Smooth muscle cell (in vitro differentiated cells): ENCODE results near the gene MGAT5B. TPM values are rescaled to one million over a fixed set of nuclear protein-coding genes. Genes with fewer than 3 reads are reported as not detected.

ENCODE experiments used
- DNase-seq: peaks from one replicate; lab custom pipeline; 2025; ENCODE audit not compliant: unreplicated experiment; lab: John Stamatoyannopoulos, UW
- H2AFZ ChIP-seq: fragments of 200-600 bp; sonication (generic); 2 replicates; pipeline ENCODE4 v1.6.0; 2016; ENCODE audit warnings: antibody characterized with exemption, low read depth, mild to moderate bottlenecking
- H3F3A ChIP-seq: fragments of 200-600 bp; sonication (generic); 2 replicates; pipeline ENCODE4 v1.6.0; 2017; ENCODE audit warnings: antibody characterized with exemption, low read depth
- H3K27ac ChIP-seq: fragments of 200-600 bp; sonication (generic); 2 replicates; pipeline ENCODE4 v1.5.1; 2016; ENCODE audit warnings: low read depth, mild to moderate bottlenecking
- H3K27me3 ChIP-seq: fragments of 200-600 bp; sonication (generic); 2 replicates; pipeline ENCODE4 v1.6.1; 2016; ENCODE audit warnings: low read depth, mild to moderate bottlenecking
- H3K36me3 ChIP-seq: fragments of 200-600 bp; sonication (generic); 2 replicates; pipeline ENCODE4 v1.5.1; 2016; ENCODE audit warnings: low read depth
- H3K4me1 ChIP-seq: fragments of 200-600 bp; sonication (generic); 2 replicates; pipeline ENCODE4 v1.5.1; 2016; ENCODE audit warnings: low read depth
- H3K4me2 ChIP-seq: fragments of 200-600 bp; sonication (generic); 2 replicates; pipeline ENCODE4 v1.6.0; 2016; ENCODE audit warnings: mild to moderate bottlenecking
- H3K4me3 ChIP-seq: fragments of 200-600 bp; sonication (generic); 2 replicates; pipeline ENCODE4 v1.5.1; 2016; ENCODE audit warnings: mild to moderate bottlenecking
- H3K79me2 ChIP-seq: fragments of 200-600 bp; sonication (generic); 2 replicates; pipeline ENCODE4 v1.6.0; 2016; ENCODE audit warnings: low read depth, mild to moderate bottlenecking
- H3K9ac ChIP-seq: fragments of 200-600 bp; sonication (generic); 2 replicates; pipeline ENCODE4 v1.6.0; 2016; ENCODE audit warnings: low read depth
- H3K9me3 ChIP-seq: fragments of 200-600 bp; sonication (generic); replicated peaks from 2 replicates; pipeline ENCODE4 v1.5.1; 2016; ENCODE audit warnings: low read depth
- H4K20me1 ChIP-seq: fragments of 200-600 bp; sonication (generic); 2 replicates; pipeline ENCODE4 v1.6.0; 2016; ENCODE audit warnings: low read depth
- CTCF ChIP-seq: fragments of 200-600 bp; sonication (generic); IDR thresholded peaks from 2 replicates; pipeline ENCODE4 v1.5.1; 2017; ENCODE audit warnings: borderline replicate concordance, mild to moderate bottlenecking, antibody characterized with exemption; ENCODE audit not compliant: insufficient read depth, poor library complexity, severe bottlenecking
- WGBS: methylation state at CpG from one replicate; pipeline ENCODE4 v1.1.7; 2016; ENCODE audit warnings: low lambda C conversion rate; 5-methylcytosine and 5-hydroxymethylcytosine counted together
- polyA plus RNA-seq: library from polyadenylated mRNA; unstranded; fragments of >200 nt; fragmentation: Nextera tagmentation; extraction: Ambion mirVana; gene quantifications from 2 replicates; pipeline ENCODE4 v1.2.1, GENCODE V29; 2016
- total RNA-seq: library from RNA; depleted of rRNA; stranded (reverse); fragments of >200 nt; gene quantifications from 2 replicates; pipeline ENCODE4 v1.2.3, GENCODE V29; 2014

Gene MGAT5B
- total and polyA plus RNA-seq, 2 experiments from 2014 or later: 0.78 to 7.6 TPM

- no peaks in the 10 kb centered on the region for H3K4me1 ChIP-seq
- H3K79me2 ChIP-seq: no peaks in the 10 kb centered on the region
- no peak overlapping the region for H2AFZ ChIP-seq
- no peaks in the 10 kb centered on the region for H3K9me3 ChIP-seq
- no peak overlapping the region for H3K27ac ChIP-seq
- no peak overlapping the region for H3K9ac ChIP-seq
- no peaks in the 10 kb centered on the region for H4K20me1 ChIP-seq
- no peaks in the 10 kb centered on the region for H3K36me3 ChIP-seq
- peak overlapping the region; percentile 13 for H3K4me2 ChIP-seq
- H3K4me3 ChIP-seq: no peak overlapping the region
- no peak for DNase-seq
- no peaks in the 10 kb centered on the region for H3K27me3 ChIP-seq
- WGBS: 67% methylated on average over 12 of the region's 12 CpGs
- TF ChIP-seq CTCF: no peak
- H3F3A ChIP-seq: no peaks in the 10 kb centered on the region
Observed at GRCh38 chr17:76934561-76935320, 66.5 kb downstream of the MGAT5B start.

GRCh38 chr17:76935331-76935730 is 67.1 kb downstream of the MGAT5B start:
- no peak for TF ChIP-seq CTCF
- H3K4me2 ChIP-seq: peak overlapping the region; percentile 13
- H3K36me3 ChIP-seq: no peaks in the 10 kb centered on the region
- no peaks in the 10 kb centered on the region for H3K9me3 ChIP-seq
- WGBS: 55% methylated on average over 3 of the region's 3 CpGs
- no peaks in the 10 kb centered on the region for H4K20me1 ChIP-seq
- H2AFZ ChIP-seq: no peak overlapping the region
- H3K4me3 ChIP-seq: no peak overlapping the region
- H3K4me1 ChIP-seq: no peaks in the 10 kb centered on the region
- H3K27me3 ChIP-seq: no peaks in the 10 kb centered on the region
- H3F3A ChIP-seq: no peaks in the 10 kb centered on the region
- DNase-seq: no peak
- H3K27ac ChIP-seq: no peak overlapping the region
- H3K9ac ChIP-seq: no peak overlapping the region
- no peaks in the 10 kb centered on the region for H3K79me2 ChIP-seq

- H3F3A ChIP-seq: no peaks in the 10 kb centered on the region
- 98% methylated on average over 2 of the region's 2 CpGs for WGBS
- no peak for TF ChIP-seq CTCF
- H3K27me3 ChIP-seq: no peaks in the 10 kb centered on the region
- H3K9ac ChIP-seq: no peak overlapping the region
- H3K4me1 ChIP-seq: no peaks in the 10 kb centered on the region
- no peak overlapping the region for H2AFZ ChIP-seq
- H3K79me2 ChIP-seq: no peaks in the 10 kb centered on the region
- no peaks in the 10 kb centered on the region for H3K36me3 ChIP-seq
- no peak overlapping the region for H3K27ac ChIP-seq
- no peak overlapping the region for H3K4me2 ChIP-seq
- H3K4me3 ChIP-seq: no peak overlapping the region
- DNase-seq: no peak
- H4K20me1 ChIP-seq: no peaks in the 10 kb centered on the region
- H3K9me3 ChIP-seq: no peaks in the 10 kb centered on the region
Observed at GRCh38 chr17:76937238-76937637, 69.0 kb downstream of the MGAT5B start.

- Histone ChIP-seq H2AFZ (no peak overlapping the region), H3K36me3 (no peaks in the 10 kb centered on the region), H3K4me2 (no peak overlapping the region), H3K9ac (no peak overlapping the region), H3K9me3 (no peaks in the 10 kb centered on the region), H3F3A (no peaks in the 10 kb centered on the region), H3K27me3 (no peaks in the 10 kb centered on the region), H4K20me1 (no peaks in the 10 kb centered on the region), H3K4me3 (no peak overlapping the region), H3K4me1 (no peaks in the 10 kb centered on the region), H3K79me2 (no peaks in the 10 kb centered on the region), H3K27ac (no peak overlapping the region)
- TF ChIP-seq CTCF: no peak
- DNase-seq: no peak
- 82% methylated on average over 10 of the region's 10 CpGs for WGBS
Observed at GRCh38 chr17:76938009-76938408, 69.8 kb downstream of the MGAT5B start.
